OCI-M2 (cell line): ENCODE data around the gene CLIC1.
A peak's percentile ranks its signal among the peaks of the same experiment; 100 is the strongest.

Source experiments
- DNase-seq: peaks from one replicate; lab custom pipeline; 2025; ENCODE audit not compliant: unreplicated experiment; lab: John Stamatoyannopoulos, UW

The CLIC1 gene

GRCh38 chr6:31736021-31736767, at the start of gene CLIC1:
TSS of gene CLIC1 (minus strand) at chr6:31736530. CDS start at chr6:31736300, 230 bp downstream.
- peak; percentile 75 for DNase-seq

GRCh38 chr6:31785475-31785874, 49.1 kb upstream of the CLIC1 start:
- no peak for DNase-seq

GRCh38 chr6:31784098-31784925, 48.0 kb upstream of the CLIC1 start:
- DNase-seq = no peak

GRCh38 chr6:31782126-31782855, 46.0 kb upstream of the CLIC1 start:
- DNase-seq = no peak

- no peak for DNase-seq
Measured at GRCh38 chr6:31781244-31782125, 45.2 kb upstream of the CLIC1 start.

- no peak for DNase-seq
Measured at GRCh38 chr6:31780507-31781243, 44.3 kb upstream of the CLIC1 start.

- no peak for DNase-seq
Measured at GRCh38 chr6:31779908-31780307, 43.6 kb upstream of the CLIC1 start.

- no peak for DNase-seq
Measured at GRCh38 chr6:31778999-31779885, 42.9 kb upstream of the CLIC1 start.

- DNase-seq = no peak
Measured at GRCh38 chr6:31778193-31778592, 41.9 kb upstream of the CLIC1 start.

- DNase-seq = no peak
Measured at GRCh38 chr6:31777667-31778050, 41.3 kb upstream of the CLIC1 start.

GRCh38 chr6:31776989-31777666, 40.8 kb upstream of the CLIC1 start, which contains the start of gene VWA7:
TSS of gene VWA7 (minus strand) at chr6:31777328. CDS start at chr6:31776779, 549 bp downstream.
- no peak for DNase-seq

- DNase-seq = no peak
Measured at GRCh38 chr6:31776485-31776988, 40.2 kb upstream of the CLIC1 start.

- DNase-seq = no peak
Measured at GRCh38 chr6:31775633-31776484, 39.5 kb upstream of the CLIC1 start.

- no peak for DNase-seq
Measured at GRCh38 chr6:31775184-31775583, 38.9 kb upstream of the CLIC1 start.

GRCh38 chr6:31771992-31772358, 35.6 kb upstream of the CLIC1 start:
- no peak for DNase-seq

GRCh38 chr6:31770860-31771259, 34.5 kb upstream of the CLIC1 start:
- no peak for DNase-seq

- peak; percentile 64 for DNase-seq
Measured at GRCh38 chr6:31769684-31770371, 33.5 kb upstream of the CLIC1 start.
